Sigmoid colon (tissue), 4 donors: Measurements from ENCODE around the gene LCLAT1.

Source experiments
- POLR2AphosphoS5 ChIP-seq, 4 donors: sonication (generic); formaldehyde crosslinking; IDR thresholded peaks; one replicate each; pipeline ENCODE4 v1.6.1; 2017; ENCODE audit warnings: antibody characterized with exemption in 4 of 4
- TF ChIP-seq, protein P1 (sequence below), 4 experiments: fragments of 450-650 bp in 3 of 4; fragments of 200-600 bp in 1 of 4; IDR thresholded peaks; one replicate each; pipeline ENCODE4 v1.5.1; 2016 to 2019; ENCODE audit warnings: antibody characterized with exemption in 4 of 4, mild to moderate bottlenecking in 3 of 4, moderate library complexity in 2 of 4

DNA sequence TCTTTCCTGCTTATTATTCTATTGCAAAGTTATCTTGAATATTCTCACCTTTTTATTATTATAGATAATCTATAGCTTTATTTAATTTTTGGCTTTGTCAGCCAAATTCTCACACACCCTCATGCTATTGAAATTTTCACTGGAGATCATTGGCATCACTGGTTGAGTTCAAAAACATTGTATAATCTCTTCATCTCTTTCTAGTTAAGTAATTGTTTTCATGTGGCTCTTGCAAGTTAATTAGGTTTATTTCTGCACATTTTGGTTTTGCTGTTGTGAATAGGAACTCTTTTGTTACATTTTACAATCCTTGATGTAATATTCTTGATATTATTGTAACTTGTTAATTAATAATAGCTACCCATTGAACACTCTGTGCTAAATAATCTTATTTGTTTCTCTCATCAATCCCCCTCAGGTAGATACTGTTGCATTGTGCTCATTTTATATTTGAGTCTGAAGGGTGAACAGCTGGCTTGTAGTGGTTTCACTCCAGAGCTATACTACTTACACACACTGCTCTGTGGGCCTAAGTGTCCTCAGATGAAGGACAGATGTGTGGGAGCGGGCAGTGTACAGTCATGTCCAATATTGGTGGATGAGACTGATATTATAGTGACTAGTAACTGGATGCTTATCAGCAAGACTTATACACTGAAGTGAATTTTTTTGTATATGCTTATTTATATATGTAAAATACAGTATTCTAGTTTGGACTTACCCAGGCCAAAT, 112.7 kb downstream of the LCLAT1 start:
- TF ChIP-seq, protein P1, sequence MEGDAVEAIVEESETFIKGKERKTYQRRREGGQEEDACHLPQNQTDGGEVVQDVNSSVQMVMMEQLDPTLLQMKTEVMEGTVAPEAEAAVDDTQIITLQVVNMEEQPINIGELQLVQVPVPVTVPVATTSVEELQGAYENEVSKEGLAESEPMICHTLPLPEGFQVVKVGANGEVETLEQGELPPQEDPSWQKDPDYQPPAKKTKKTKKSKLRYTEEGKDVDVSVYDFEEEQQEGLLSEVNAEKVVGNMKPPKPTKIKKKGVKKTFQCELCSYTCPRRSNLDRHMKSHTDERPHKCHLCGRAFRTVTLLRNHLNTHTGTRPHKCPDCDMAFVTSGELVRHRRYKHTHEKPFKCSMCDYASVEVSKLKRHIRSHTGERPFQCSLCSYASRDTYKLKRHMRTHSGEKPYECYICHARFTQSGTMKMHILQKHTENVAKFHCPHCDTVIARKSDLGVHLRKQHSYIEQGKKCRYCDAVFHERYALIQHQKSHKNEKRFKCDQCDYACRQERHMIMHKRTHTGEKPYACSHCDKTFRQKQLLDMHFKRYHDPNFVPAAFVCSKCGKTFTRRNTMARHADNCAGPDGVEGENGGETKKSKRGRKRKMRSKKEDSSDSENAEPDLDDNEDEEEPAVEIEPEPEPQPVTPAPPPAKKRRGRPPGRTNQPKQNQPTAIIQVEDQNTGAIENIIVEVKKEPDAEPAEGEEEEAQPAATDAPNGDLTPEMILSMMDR (IDR thresholded peaks at IDR 0.05): no peak
- no peak for TF ChIP-seq POLR2AphosphoS5 (IDR thresholded peaks at IDR 0.05)
